Suprapubic skin (tissue), 4 donors: ENCODE measurements around the gene NR1D2.

ENCODE experiments used
- CTCF ChIP-seq, 2 donors: fragments of 200-600 bp in 1 of 2; fragments of 450-650 bp in 1 of 2; sonication (generic) in 1 of 2; IDR thresholded peaks; one replicate each; pipeline ENCODE4 v1.5.1; 2016 to 2019; ENCODE audit warnings: antibody characterized with exemption in 2 of 2, mild to moderate bottlenecking in 1 of 2, moderate library complexity in 1 of 2
- POLR2A ChIP-seq, 2 donors: fragments of 450-650 bp; IDR thresholded peaks; one replicate each; pipeline ENCODE4 v1.6.1; 2017; ENCODE audit warnings: antibody characterized with exemption in 2 of 2, mild to moderate bottlenecking in 2 of 2, moderate library complexity in 2 of 2
- POLR2AphosphoS5 ChIP-seq, 3 donors: sonication (generic); formaldehyde crosslinking; IDR thresholded peaks; one replicate each; pipeline ENCODE4 v1.6.1; 2017; ENCODE audit warnings: antibody characterized with exemption in 3 of 3

DNA sequence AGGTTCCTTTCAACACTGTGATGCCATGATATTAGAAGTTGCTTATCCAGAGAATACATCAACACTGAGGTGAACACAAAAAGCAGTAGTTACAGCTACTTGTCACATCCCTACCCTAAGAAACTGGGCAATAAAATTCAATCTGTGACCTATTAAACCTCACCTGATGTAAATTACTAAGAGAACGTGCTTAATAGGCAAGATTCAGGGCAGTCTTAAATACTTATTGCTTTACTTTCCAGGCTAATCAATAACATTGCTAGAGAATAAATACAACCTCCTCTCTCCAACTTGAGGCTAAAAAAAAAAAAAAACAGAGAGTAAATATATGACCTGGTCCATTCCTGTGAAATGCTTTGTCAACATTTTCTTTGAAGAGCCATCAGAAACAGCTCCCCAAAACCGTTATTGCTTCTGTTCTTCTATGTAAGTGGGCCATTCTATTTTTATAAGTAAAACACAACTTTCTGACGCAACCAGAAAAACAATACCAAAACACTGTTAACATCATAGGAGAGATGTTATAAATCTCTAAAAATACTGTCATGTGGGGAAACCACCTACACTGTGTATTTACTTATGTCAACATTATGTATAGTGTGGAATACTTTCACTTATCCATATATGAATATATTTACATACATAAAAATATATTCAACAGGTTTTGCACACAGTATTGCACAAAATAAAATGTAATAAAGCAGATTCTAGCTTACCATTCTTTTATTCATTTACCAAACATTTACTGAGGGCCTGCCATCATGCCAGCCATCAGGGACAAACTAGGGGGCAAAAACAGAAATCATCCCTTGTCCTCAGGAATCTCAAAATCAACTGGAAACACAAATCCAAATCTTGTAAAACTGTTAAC lies 31.0 kb upstream of the NR1D2 start:
- TF ChIP-seq POLR2A (IDR thresholded peaks at IDR 0.05) (no peak), CTCF (IDR thresholded peaks at IDR 0.05) (no peak), POLR2AphosphoS5 (IDR thresholded peaks at IDR 0.05) (no peak)
